Islet precursor cell (in vitro differentiated cells): ENCODE data around the gene FAM240A.
A peak's percentile ranks its signal among the peaks of the same experiment; 100 is the strongest.

ENCODE experiments used
- DNase-seq: peaks from one replicate; pipeline ENCODE4 v3.0.0-alpha.2; 2018

FAM240A gene

GRCh38 chr3:46628901-46629369, 16.6 kb downstream of the FAM240A start:
- no peak for DNase-seq

- DNase-seq, result peak; percentile 94
These were observed 17.5 kb downstream of the FAM240A start for GRCh38 chr3:46629551-46630517.

GRCh38 chr3:46632792-46633191, 20.5 kb downstream of the FAM240A start:
- DNase-seq, result no peak

- DNase-seq, result no peak
These were observed 22.5 kb downstream of the FAM240A start for GRCh38 chr3:46634856-46635255.

- DNase-seq, result no peak
These were observed 26.9 kb downstream of the FAM240A start for GRCh38 chr3:46639221-46639620.

GRCh38 chr3:46640927-46641326, 28.6 kb downstream of the FAM240A start:
- no peak for DNase-seq

GRCh38 chr3:46642971-46643370, 30.6 kb downstream of the FAM240A start:
- DNase-seq, result no peak

GRCh38 chr3:46643701-46644100, 31.4 kb downstream of the FAM240A start:
- DNase-seq, result no peak

GRCh38 chr3:46646700-46647099, 34.4 kb downstream of the FAM240A start:
- no peak for DNase-seq

- DNase-seq, result no peak
These were observed 35.8 kb downstream of the FAM240A start for GRCh38 chr3:46648096-46648495.

- DNase-seq, result peak; percentile 34
These were observed 37.1 kb downstream of the FAM240A start for GRCh38 chr3:46649436-46649835.

GRCh38 chr3:46651084-46651483, 38.8 kb downstream of the FAM240A start:
- no peak for DNase-seq

- no peak for DNase-seq
These were observed 42.9 kb downstream of the FAM240A start for GRCh38 chr3:46655271-46655670.

- DNase-seq, result peak; percentile 25
These were observed 44.6 kb downstream of the FAM240A start for GRCh38 chr3:46656778-46657556.

GRCh38 chr3:46659285-46659684, 47.0 kb downstream of the FAM240A start:
- DNase-seq, result peak; percentile 85

GRCh38 chr3:46660003-46660402, 47.7 kb downstream of the FAM240A start:
- DNase-seq, result peak; percentile 51

- peak; percentile 49 for DNase-seq
These were observed 48.5 kb downstream of the FAM240A start for GRCh38 chr3:46660543-46661523.

GRCh38 chr3:46661776-46662766, 49.7 kb downstream of the FAM240A start:
- peak; percentile 47 for DNase-seq

GRCh38 chr3:46662771-46663551, 50.6 kb downstream of the FAM240A start:
- DNase-seq, result peak; percentile 50

- peak; percentile 75 for DNase-seq
These were observed 51.3 kb downstream of the FAM240A start for GRCh38 chr3:46663591-46664135.
